Ovary (tissue), 3 donors: Measurements from ENCODE around the gene GSTM2.

ENCODE experiments used
- EP300 ChIP-seq: sonication (generic); formaldehyde crosslinking; IDR thresholded peaks from one replicate; pipeline ENCODE4 v1.6.1; 2017; ENCODE audit warnings: antibody characterized with exemption
- POLR2A ChIP-seq: fragments of 450-650 bp; IDR thresholded peaks from one replicate; pipeline ENCODE4 v1.6.1; 2017; ENCODE audit warnings: antibody characterized with exemption, mild to moderate bottlenecking, moderate library complexity
- TF ChIP-seq, protein P1 (sequence below), 3 donors: fragments of 450-650 bp in 2 of 3; fragments of 200-600 bp in 1 of 3; IDR thresholded peaks; one replicate each; pipeline versions ENCODE4 v1.5.1 to v1.8.0; 2016 to 2022; ENCODE audit warnings: antibody characterized with exemption in 3 of 3, mild to moderate bottlenecking in 1 of 3
- donor health status: DM: no; HTN: no; CAD: no.

DNA sequence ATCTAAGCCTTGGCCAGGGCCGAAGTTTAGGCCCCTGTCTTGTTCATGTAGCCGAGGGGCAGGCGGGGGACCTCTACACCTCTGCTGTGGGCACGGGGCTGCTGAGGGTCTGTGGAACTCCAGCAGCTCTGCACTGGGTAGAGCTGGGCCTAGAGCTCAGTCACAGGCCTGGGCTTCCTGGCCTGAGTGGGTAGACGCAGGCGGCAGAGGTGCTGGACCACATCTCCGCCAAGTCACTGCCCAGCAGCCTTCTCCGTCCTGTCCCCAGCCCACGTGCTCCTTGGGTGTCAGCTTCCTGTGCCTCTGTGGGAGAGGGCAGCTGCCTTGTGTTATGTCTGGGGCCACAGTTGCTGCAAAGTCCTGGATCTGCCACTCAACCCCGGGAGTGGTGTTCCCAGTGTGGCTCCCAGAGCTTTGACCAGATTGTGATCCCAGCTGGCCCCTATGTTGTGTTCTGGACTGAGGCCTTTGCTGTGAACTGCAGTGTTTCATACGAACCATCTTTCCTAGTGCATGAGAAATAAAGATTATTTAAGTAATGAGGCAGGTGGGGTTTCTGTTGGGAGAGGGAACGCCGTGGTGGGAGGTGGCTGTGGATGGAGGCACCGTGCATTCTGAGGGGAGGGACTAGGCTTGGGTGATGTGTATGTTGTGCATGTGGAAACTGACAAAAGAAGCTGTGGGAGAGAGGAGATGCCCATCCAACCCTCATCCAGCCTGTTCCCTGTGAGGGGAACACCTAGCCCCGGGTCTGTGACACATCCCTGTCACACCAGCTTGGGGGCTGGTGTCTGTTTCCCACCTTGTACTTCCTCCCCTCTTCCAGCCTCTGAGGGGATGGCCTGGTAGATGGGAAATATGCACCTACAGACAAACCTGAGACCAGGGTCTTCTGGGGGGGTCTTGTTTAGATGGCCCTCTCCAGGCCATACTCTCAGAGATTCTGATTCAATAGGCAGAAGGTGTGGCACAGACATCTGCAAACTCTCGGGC, 36.0 kb upstream of the GSTM2 start:
- TF ChIP-seq, protein P1, sequence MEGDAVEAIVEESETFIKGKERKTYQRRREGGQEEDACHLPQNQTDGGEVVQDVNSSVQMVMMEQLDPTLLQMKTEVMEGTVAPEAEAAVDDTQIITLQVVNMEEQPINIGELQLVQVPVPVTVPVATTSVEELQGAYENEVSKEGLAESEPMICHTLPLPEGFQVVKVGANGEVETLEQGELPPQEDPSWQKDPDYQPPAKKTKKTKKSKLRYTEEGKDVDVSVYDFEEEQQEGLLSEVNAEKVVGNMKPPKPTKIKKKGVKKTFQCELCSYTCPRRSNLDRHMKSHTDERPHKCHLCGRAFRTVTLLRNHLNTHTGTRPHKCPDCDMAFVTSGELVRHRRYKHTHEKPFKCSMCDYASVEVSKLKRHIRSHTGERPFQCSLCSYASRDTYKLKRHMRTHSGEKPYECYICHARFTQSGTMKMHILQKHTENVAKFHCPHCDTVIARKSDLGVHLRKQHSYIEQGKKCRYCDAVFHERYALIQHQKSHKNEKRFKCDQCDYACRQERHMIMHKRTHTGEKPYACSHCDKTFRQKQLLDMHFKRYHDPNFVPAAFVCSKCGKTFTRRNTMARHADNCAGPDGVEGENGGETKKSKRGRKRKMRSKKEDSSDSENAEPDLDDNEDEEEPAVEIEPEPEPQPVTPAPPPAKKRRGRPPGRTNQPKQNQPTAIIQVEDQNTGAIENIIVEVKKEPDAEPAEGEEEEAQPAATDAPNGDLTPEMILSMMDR (IDR thresholded peaks at IDR 0.05), result no peak
- TF ChIP-seq POLR2A (no peak), EP300 (no peak)
